Measurements from ENCODE around the gene EXOC4.

EXOC4 gene

DNA sequence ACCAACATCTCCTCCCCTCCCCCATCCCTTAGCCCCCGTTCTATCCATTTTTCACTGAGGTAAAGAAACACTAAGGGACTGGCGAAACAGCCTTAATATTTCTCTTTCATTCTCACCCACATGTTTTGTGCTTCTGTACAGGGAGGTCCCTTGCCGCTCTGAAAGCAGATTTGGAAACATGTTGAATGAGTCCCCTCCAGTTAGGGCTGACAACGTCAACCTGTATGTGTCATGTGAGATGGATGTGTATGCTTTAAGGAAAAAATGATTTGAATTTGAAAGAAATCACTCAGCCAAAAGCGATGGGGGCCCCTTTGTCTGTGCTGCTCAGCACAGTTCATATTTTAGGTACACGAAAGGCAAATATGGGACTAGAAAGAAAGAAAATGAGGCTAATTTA is 560.0 kb downstream of the EXOC4 start:
- H3K79me2 ChIP-seq (ENCODE audit: control insufficient read depth, insufficient read depth, low read length, unreplicated experiment), result no peaks in the 10 kb centered on the region
- no peaks in the 10 kb centered on the region for H3K27me3 ChIP-seq (ENCODE audit: insufficient read depth, low read length)
- no peak overlapping the region for H3K27ac ChIP-seq (ENCODE audit: low read depth, low read length)

GRCh38 chr7:133815611-133816210 is 562.8 kb downstream of the EXOC4 start:
- Histone ChIP-seq H3K79me2 (ENCODE audit: control insufficient read depth, insufficient read depth, low read length, unreplicated experiment) (no peaks in the 10 kb centered on the region), H3K27ac (ENCODE audit: low read depth, low read length) (no peak overlapping the region), H3K36me3 (ENCODE audit: insufficient read depth, low read length) (peaks cover 4% of the 10 kb centered on the region; the same call in 1 of the 2 replicates), H3K4me1 (ENCODE audit: control insufficient read depth, insufficient read depth, low read length, unreplicated experiment) (no peaks in the 10 kb centered on the region), H3K4me3 (ENCODE audit: low read depth, low read length) (no peak overlapping the region), H2AFZ (ENCODE audit: low read length, unreplicated experiment) (no peak overlapping the region), H3K27me3 (ENCODE audit: insufficient read depth, low read length) (no peaks in the 10 kb centered on the region)

More for the DNA sequence above, 560.0 kb downstream of the EXOC4 start:
- no peak overlapping the region for H2AFZ ChIP-seq (ENCODE audit: low read length, unreplicated experiment)
- H3K4me1 ChIP-seq (ENCODE audit: control insufficient read depth, insufficient read depth, low read length, unreplicated experiment), result no peaks in the 10 kb centered on the region
- H3K36me3 ChIP-seq (ENCODE audit: insufficient read depth, low read length), result peaks cover 4% of the 10 kb centered on the region; the same call in 1 of the 2 replicates
- H3K4me3 ChIP-seq (ENCODE audit: low read depth, low read length), result no peak overlapping the region

GRCh38 chr7:133819695-133820094 is 566.8 kb downstream of the EXOC4 start:
- H3K4me1 ChIP-seq (ENCODE audit: control insufficient read depth, insufficient read depth, low read length, unreplicated experiment), result no peaks in the 10 kb centered on the region
- H3K27ac ChIP-seq (ENCODE audit: low read depth, low read length), result no peak overlapping the region
- H3K27me3 ChIP-seq (ENCODE audit: insufficient read depth, low read length), result no peaks in the 10 kb centered on the region

DNA sequence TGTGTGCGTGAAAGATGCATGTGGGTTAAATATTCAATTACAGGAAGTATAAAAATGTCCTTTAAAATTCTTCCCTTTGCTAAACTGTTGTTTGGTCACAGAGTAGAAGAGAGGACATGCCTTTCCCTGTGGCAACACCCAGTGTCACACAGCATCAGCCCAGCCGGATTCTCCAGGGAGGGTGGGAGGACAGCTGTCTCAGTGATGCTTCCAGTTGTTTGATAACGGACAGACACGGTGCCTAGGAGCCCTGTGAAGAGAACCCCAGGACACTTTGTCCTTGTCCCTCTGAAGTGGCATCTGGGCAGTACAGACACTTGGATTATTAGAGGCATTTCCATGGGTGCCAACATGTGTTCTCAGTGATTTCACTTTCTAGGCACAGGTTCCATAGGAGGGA is 567.7 kb downstream of the EXOC4 start:
- peaks cover 4% of the 10 kb centered on the region; the same call in 1 of the 2 replicates for H3K36me3 ChIP-seq (ENCODE audit: insufficient read depth, low read length)
- H3K27ac ChIP-seq (ENCODE audit: low read depth, low read length), result no peak overlapping the region
- no peak overlapping the region for H3K4me3 ChIP-seq (ENCODE audit: low read depth, low read length)
- H3K27me3 ChIP-seq (ENCODE audit: insufficient read depth, low read length), result no peaks in the 10 kb centered on the region
- no peaks in the 10 kb centered on the region for H3K79me2 ChIP-seq (ENCODE audit: control insufficient read depth, insufficient read depth, low read length, unreplicated experiment)
- H2AFZ ChIP-seq (ENCODE audit: low read length, unreplicated experiment), result no peak overlapping the region
- H3K4me1 ChIP-seq (ENCODE audit: control insufficient read depth, insufficient read depth, low read length, unreplicated experiment), result no peaks in the 10 kb centered on the region

More at GRCh38 chr7:133819695-133820094, 566.8 kb downstream of the EXOC4 start:
- Histone ChIP-seq H2AFZ (ENCODE audit: low read length, unreplicated experiment) (no peak overlapping the region), H3K4me3 (ENCODE audit: low read depth, low read length) (no peak overlapping the region), H3K36me3 (ENCODE audit: insufficient read depth, low read length) (peaks cover 4% of the 10 kb centered on the region; the same call in 1 of the 2 replicates), H3K79me2 (ENCODE audit: control insufficient read depth, insufficient read depth, low read length, unreplicated experiment) (no peaks in the 10 kb centered on the region)

- H3K4me1 ChIP-seq (ENCODE audit: control insufficient read depth, insufficient read depth, low read length, unreplicated experiment), result no peaks in the 10 kb centered on the region
- no peaks in the 10 kb centered on the region for H3K79me2 ChIP-seq (ENCODE audit: control insufficient read depth, insufficient read depth, low read length, unreplicated experiment)
Measured at GRCh38 chr7:133821171-133821570, 568.3 kb downstream of the EXOC4 start.

GRCh38 chr7:133822001-133822641 is 569.2 kb downstream of the EXOC4 start:
- no peak overlapping the region for H3K27ac ChIP-seq (ENCODE audit: low read depth, low read length)
- H3K4me1 ChIP-seq (ENCODE audit: control insufficient read depth, insufficient read depth, low read length, unreplicated experiment), result no peaks in the 10 kb centered on the region
- H2AFZ ChIP-seq (ENCODE audit: low read length, unreplicated experiment), result no peak overlapping the region
- no peaks in the 10 kb centered on the region for H3K79me2 ChIP-seq (ENCODE audit: control insufficient read depth, insufficient read depth, low read length, unreplicated experiment)
- no peaks in the 10 kb centered on the region for H3K27me3 ChIP-seq (ENCODE audit: insufficient read depth, low read length)
- peaks cover 4% of the 10 kb centered on the region; the same call in 1 of the 2 replicates for H3K36me3 ChIP-seq (ENCODE audit: insufficient read depth, low read length)
- no peak overlapping the region for H3K4me3 ChIP-seq (ENCODE audit: low read depth, low read length)

More at GRCh38 chr7:133821171-133821570, 568.3 kb downstream of the EXOC4 start:
- Histone ChIP-seq H3K36me3 (ENCODE audit: insufficient read depth, low read length) (peaks cover 4% of the 10 kb centered on the region; the same call in 1 of the 2 replicates), H2AFZ (ENCODE audit: low read length, unreplicated experiment) (no peak overlapping the region), H3K4me3 (ENCODE audit: low read depth, low read length) (no peak overlapping the region), H3K27ac (ENCODE audit: low read depth, low read length) (no peak overlapping the region), H3K27me3 (ENCODE audit: insufficient read depth, low read length) (no peaks in the 10 kb centered on the region)

- no peak overlapping the region for H2AFZ ChIP-seq (ENCODE audit: low read length, unreplicated experiment)
- H3K36me3 ChIP-seq (ENCODE audit: insufficient read depth, low read length), result no peaks in the 10 kb centered on the region
Measured at GRCh38 chr7:133822868-133823552, 570.1 kb downstream of the EXOC4 start.

DNA sequence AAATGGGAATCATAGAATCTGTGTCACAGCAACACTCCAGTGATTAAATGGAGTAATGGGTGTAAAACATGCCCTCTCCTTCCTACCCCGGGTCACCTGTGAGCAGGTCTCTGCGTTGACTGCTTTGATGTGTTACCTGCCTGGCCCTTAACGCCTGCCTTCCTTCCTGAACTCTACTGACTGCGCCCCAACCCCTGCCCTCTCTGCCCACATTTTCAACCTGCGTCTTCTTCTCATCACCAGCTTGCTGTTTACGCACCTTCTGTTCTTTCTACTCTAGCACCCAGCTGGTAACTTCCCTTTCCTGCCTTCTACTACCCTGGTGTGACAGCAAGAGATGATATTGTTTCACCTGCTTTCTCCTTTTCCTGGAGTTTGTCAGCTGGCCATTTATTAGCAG is 571.3 kb downstream of the EXOC4 start:
- no peak overlapping the region for H3K4me3 ChIP-seq (ENCODE audit: low read depth, low read length)
- H3K27me3 ChIP-seq (ENCODE audit: insufficient read depth, low read length), result no peaks in the 10 kb centered on the region
- H3K27ac ChIP-seq (ENCODE audit: low read depth, low read length), result no peak overlapping the region
- no peaks in the 10 kb centered on the region for H3K4me1 ChIP-seq (ENCODE audit: control insufficient read depth, insufficient read depth, low read length, unreplicated experiment)
- no peak overlapping the region for H2AFZ ChIP-seq (ENCODE audit: low read length, unreplicated experiment)
- H3K36me3 ChIP-seq (ENCODE audit: insufficient read depth, low read length), result no peaks in the 10 kb centered on the region
- H3K79me2 ChIP-seq (ENCODE audit: control insufficient read depth, insufficient read depth, low read length, unreplicated experiment), result no peaks in the 10 kb centered on the region

More at GRCh38 chr7:133822868-133823552, 570.1 kb downstream of the EXOC4 start:
- Histone ChIP-seq H3K4me1 (ENCODE audit: control insufficient read depth, insufficient read depth, low read length, unreplicated experiment) (no peaks in the 10 kb centered on the region), H3K4me3 (ENCODE audit: low read depth, low read length) (no peak overlapping the region), H3K79me2 (ENCODE audit: control insufficient read depth, insufficient read depth, low read length, unreplicated experiment) (no peaks in the 10 kb centered on the region), H3K27ac (ENCODE audit: low read depth, low read length) (no peak overlapping the region), H3K27me3 (ENCODE audit: insufficient read depth, low read length) (no peaks in the 10 kb centered on the region)

- Histone ChIP-seq H3K36me3 (ENCODE audit: insufficient read depth, low read length) (no peaks in the 10 kb centered on the region), H3K4me3 (ENCODE audit: low read depth, low read length) (no peak overlapping the region), H3K27ac (ENCODE audit: low read depth, low read length) (no peak overlapping the region), H3K27me3 (ENCODE audit: insufficient read depth, low read length) (no peaks in the 10 kb centered on the region), H2AFZ (ENCODE audit: low read length, unreplicated experiment) (no peak overlapping the region), H3K4me1 (ENCODE audit: control insufficient read depth, insufficient read depth, low read length, unreplicated experiment) (no peaks in the 10 kb centered on the region), H3K79me2 (ENCODE audit: control insufficient read depth, insufficient read depth, low read length, unreplicated experiment) (no peaks in the 10 kb centered on the region)
Measured at GRCh38 chr7:133827707-133828623, 575.1 kb downstream of the EXOC4 start.

DNA sequence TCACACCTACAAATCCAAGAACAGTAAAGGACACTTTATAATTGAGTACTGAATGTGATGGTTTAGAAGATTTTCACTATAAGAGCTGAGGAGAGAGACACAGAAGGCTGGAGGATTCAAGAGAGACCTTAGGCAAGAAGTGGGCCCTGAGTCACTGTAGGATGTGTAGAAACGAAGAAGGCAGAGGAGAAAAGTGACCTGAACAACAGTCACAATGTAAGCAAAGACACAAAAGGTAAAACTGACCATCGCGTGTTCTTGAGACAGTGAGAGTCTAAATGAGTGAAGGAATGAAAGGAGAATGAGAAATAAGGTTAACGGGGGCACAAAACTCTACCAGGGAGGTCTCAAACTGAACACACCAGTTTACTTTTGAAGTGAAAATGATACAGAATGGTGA is 576.0 kb downstream of the EXOC4 start:
- H3K4me1 ChIP-seq (ENCODE audit: control insufficient read depth, insufficient read depth, low read length, unreplicated experiment), result no peaks in the 10 kb centered on the region
- H2AFZ ChIP-seq (ENCODE audit: low read length, unreplicated experiment), result no peak overlapping the region
- H3K79me2 ChIP-seq (ENCODE audit: control insufficient read depth, insufficient read depth, low read length, unreplicated experiment), result no peaks in the 10 kb centered on the region
- H3K27me3 ChIP-seq (ENCODE audit: insufficient read depth, low read length), result no peaks in the 10 kb centered on the region
- H3K36me3 ChIP-seq (ENCODE audit: insufficient read depth, low read length), result no peaks in the 10 kb centered on the region
- H3K27ac ChIP-seq (ENCODE audit: low read depth, low read length), result no peak overlapping the region
- no peak overlapping the region for H3K4me3 ChIP-seq (ENCODE audit: low read depth, low read length)

Measured in ACC112 (cell line).